NCI-H2171 treated with DMSO at 0.1 percent for 48 hours (cell line): Measurements from ENCODE around the gene SFXN5.
"Not testable (repeated sequence)": the region's sequence is repeated elsewhere in the genome, so short reads cannot be mapped to it uniquely, and the experiment has no call there.

ENCODE experiments used
- DNase-seq: peaks from one replicate; lab custom pipeline; 2025; lab: John Stamatoyannopoulos, UW

The SFXN5 gene

DNA sequence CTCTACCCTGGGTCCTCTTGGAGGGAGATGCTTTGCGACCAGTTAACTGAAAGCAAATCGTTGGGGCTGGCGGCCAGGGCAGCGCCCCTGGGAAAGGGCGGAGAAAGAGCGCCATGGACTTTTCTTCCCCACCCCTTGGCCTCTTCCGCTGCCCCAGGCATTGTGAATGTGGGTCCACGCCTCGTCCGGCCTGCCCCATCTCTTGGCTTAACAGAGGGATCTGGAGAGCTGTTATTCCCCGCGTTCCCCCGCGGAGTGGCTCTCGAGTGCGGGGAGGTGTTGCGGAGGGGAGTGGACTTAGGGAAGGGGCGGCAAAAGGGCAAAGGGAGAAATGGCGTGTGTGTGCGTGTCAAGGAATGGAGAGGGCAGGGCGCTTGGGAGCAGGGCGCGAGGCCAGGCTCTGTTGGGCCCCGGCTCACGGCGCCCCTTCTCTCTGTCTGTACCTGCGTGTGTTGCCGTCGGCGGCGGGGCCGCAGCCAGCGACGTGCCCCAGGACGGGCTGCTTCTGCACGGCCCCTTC is 147.6 kb downstream of the SFXN5 start:
- DNase-seq: no peak

DNA sequence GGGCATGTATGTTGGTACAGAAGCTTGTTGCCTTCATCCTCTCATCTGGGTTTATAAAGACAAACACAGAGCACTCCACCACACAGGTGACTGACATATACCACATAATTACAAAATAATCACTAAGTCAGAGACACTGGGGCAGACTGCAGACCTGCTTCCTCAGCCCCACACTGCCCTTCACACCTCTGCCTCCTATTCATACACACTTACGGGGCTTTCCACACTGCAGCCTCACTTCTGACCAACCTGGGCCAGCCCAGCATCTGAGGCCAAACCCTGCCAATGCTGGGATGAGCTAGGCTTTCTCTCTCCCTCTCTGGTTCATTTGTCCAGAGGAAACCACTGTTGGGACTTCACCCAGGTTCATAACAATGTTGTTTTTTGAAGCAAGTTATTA is 149.7 kb downstream of the SFXN5 start:
- no peak for DNase-seq

DNA sequence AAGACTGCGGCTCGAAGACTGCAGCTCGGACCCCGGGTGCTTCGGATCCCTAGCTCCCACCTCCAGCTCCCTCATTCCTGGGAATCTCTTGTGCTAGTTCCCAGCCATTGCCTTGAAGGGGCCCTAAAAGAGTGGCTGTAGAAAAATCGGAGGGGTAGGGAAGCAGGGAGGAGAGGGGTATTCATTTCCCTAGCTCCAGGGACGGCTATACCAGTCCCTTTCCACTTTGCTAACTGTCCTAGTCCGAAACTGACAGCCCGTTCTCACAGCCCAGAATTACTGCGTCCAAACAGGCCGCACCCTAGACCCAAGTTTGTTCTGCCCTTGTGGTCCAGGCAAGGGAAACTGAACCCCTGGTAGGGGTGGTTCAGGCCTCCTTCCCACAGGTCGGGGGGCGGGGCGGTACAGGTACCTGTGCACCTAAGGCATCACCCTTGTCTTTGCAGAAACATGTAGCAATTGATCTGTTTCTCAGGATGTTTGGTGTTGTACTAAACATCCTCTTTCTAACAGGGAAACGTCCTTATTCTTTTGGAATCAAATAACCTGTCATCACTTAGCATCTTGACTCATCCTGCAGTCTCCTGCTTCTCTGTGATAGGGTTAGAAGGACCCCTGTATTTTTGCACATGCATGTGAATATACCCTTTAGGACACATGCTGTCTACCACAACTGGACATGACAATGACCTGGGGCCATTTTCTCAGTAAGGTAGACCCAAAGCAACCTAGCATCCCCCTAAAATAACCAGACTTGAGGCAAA is 150.2 kb downstream of the SFXN5 start:
- no peak for DNase-seq

DNA sequence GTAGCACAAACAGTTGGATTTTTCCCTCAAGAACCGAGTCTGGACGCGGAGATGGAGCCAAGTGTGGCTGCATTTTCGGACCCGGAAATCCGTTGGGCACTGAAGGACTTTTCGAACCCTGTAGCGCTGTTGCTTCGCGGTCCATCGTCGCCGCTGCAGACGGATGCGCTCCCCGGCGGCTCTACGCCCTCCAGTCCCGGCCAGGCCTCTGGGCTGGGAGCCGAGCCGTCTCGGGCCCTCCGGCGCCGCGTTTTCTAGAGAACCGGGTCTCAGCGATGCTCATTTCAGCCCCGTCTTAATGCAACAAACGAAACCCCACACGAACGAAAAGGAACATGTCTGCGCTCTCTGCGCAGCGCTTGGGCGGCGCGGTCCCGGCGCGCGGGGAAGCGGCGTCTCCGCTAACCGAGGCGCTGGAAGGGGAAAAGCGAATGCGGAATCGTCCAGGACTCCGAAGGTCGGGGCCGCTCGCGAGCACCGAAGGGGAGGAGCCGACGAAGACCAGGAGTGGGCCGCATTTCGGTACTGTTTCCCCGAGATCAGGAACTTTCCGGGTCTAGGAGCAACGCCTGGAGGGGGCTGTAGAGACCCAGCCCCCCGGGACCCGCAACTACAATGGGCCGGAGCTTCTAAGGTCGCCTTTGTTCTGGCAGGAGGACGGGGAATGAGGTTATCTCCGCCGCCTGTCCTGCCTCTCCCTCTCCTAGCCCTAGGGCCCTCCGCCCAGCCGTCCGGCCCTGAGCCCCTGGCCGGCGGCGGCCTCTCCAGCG is 151.0 kb downstream of the SFXN5 start:
- no peak for DNase-seq

DNA sequence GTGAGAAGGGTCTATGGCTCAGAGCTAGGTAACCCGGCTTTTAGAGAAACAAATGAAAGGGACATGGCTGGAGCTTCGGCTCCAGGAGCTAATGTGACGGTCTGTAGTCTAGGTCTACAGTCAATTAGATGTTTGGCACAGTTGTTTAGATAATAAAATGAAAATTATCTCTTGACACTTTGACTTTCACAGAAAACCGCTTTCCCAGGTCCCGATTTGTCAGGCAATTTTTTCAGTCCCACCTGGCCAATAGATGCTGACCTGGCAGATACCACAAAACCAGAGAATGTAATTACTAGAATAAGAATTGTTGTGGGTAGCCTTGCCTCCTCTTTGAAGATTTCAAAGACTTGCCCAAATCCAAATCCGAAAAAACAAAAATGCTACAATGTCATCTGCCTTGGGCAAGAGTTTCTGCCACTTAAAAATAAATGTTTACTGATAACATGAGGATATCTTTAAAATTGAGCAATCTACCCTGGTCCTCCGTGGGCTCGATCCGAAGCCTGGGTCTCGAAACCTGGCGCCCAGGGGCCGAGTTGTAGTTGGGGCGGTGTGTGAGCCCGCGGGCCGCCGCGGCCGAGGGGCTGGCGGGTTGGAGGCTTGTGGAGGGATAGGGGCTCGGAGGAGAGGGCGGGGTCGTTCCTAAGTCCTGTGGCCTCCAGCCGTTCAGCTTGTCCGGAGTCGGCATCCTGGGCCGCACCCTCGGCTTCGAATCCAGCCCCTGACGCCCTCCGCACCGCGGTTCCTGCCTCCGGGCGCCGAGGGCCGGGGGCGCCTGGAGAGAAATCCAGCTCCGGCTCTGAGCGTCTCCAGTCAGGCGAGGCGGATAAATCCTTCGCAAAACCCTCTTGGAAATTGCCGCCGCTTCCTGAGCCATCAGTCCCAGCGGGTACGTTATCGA is 151.8 kb downstream of the SFXN5 start:
- DNase-seq: no peak

DNA sequence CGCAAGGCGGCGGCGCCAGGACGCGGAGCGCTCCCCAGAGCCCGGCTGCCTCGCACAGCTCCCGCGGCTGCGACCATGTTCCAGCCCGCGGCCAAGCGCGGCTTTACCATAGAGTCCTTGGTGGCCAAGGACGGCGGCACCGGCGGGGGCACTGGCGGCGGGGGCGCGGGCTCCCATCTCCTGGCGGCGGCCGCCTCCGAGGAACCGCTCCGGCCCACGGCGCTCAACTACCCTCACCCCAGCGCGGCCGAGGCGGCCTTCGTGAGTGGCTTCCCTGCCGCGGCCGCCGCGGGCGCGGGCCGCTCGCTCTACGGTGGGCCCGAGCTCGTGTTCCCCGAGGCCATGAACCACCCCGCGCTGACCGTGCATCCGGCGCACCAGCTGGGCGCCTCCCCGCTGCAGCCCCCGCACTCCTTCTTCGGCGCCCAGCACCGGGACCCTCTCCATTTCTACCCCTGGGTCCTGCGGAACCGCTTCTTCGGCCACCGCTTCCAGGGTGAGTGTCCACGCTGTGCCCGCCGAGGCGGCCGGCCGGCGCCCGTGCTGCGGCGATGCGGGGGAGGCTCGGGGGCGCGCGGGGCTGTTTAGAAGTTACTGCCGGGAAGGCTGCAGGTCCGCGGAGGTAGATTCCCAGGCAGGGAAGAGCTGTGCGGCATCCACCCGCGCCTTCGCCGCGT is 153.5 kb downstream of the SFXN5 start:
- DNase-seq: peak; percentile 41

DNA sequence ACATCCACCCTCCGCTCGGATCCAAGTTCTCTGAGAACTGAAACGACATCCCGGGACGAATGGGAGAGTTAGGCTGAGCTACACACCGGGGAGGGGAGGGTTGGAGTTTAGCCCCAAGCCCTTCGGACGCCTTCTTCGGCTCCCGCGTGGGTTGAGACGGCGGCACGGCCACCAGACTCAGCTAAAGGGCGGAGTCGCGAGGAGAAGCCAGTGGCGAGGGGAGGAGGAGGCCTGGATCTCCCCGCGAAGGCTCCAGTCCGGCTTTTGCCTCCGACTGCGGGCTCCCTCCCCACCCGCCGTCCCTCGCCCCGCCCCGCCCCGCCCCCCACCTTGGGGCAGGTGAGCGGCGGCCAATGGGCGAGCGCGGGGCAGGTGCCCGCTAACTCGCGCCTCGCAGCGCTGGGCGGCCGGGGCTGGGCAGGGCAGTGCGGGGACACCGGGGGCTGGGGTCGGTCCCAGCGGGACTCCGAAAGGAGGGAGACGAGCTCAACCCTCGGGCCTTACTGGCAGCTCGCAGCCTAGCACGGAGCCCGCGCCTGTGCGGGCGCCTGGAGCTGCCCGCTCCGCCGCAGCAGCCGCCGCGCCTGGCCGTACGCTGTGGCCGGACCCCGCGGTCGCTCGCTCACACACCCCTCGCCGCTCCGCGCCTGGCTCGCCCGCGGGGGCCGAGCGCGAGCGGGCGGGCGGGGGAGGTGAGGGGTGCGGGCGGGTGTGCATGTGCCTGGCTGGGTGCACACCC is 154.2 kb downstream of the SFXN5 start, which contains the start of gene EMX1:
Gene EMX1, plus strand, starts transcription at position 382 of the 739 bp plus-strand sequence. Its CDS starts 334 bp downstream, at position 716.
- peak; percentile 86 for DNase-seq

DNA sequence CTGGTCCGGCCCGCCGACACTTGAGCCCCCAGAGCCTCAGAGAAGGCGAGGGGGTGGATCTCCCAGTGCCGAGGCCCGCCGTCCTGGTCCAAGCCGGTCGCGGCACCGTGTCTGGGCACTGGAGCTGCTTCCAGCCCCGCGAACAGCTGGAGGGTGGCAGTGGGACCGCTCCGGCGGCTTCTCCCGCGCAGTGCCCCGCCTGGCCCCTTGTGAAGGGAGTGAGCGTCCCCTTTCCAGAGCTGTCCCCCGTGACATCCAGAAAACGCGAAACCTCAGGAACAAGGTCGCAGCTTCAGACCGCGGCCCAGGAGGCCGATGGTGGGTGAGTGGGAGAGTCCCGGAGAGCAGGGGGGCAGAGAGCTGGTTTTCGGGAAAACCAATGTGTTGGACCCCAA is 154.8 kb downstream of the SFXN5 start:
- no peak for DNase-seq

DNA sequence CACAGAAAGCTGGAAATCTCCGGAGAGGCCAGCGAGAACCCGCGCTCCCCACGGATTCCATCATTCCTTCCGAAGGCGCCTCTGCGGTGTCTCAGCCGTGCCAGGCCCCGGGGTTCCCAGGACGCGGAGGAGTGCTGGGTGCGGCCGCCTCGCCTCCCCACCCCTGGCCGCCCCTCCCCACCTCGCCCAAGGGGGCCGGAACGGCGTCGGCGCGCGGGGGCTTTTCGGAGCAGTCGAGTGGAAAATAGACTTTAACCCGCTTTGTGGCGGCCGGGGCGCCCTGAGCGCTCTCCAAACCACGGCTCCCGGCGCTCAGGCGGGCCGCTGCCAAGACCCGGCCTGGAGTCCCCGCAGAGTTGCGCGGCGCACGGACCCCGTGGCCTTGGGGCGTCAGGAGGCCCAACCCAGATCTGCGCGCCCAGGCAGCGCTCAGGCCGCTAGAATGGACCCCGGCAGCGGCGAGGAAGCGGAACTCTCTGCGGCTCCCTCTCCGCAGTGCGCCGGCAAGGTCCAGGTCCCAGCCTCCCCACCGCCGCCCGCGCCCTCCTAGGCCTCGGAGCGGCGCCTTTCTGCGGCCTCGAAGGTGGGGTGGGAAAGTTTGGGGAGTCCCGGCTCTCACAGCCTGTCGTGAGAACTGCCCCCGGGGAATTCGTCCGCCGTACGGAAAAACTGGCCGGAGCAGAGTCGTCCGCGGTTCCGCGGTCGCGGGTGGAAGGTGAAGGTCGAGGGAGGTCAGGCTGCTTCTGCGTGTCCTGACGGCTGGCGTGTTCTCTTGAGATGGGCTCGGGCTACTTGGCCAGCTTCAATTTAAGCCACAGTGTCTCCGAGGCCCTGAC is 155.4 kb downstream of the SFXN5 start:
- peak; percentile 74 for DNase-seq

DNA sequence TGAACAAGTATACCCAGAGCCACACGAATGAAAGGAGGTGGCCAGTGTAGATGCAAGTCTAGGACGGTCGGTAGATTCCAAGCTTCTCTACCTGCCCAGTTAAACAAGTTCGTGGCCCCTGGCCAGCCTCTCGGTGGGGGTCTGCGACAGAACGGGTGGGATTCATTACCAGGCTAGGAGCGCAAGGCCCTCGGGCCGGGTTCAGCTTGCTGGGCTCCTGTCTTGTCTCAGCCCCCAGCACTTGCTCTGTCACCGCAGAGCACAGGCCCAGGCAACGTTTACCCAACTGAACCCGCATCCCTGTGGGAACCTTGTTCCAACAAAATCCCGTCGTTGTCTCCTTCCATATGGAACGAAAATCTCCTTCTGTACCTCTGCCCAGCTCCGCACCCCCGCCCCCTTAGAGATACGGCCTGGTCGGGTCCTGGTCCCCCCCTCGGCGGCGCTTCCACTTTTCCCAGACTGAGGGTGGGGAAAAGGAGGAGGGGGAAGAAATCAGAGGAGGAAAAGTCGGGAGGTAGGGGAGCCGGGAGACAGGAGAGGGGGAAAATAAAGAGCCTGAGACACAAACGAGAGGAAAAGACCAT is 156.1 kb downstream of the SFXN5 start:
- DNase-seq: no peak

DNA sequence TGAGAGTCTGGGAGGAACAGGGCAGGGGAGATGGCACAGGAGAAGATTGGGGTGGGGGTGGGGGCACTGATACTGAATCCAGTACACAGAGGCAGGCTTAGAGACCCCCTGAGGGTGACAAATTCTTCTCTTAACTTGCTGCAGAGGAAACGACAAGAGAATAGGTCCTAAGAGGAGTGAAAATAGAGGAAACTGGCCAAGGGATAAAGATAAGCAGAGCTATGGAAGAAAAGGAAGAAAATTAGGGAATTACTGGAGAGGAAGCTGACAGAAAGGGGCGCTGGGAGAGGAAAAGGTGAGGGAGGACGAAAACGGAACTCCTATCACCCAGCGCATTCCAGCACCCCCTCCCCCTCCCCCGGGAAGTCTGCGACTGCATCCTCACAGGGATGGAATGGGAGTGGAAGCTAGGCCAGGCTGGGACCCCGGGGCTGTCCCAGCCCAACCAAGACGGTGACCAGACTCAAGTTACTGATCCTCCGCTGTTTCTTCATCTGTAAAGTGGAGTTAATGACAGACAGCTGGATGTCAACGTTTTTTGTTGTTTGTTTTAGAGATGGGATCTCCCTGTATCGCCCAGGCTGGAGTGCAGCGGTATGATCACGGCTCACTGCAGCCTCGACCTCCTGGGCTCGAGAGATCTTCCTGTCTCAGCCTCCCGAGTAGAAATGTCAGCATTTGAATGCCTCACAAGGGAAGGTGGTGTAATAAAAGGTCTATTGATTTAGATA is 156.8 kb downstream of the SFXN5 start:
- DNase-seq: no peak

DNA sequence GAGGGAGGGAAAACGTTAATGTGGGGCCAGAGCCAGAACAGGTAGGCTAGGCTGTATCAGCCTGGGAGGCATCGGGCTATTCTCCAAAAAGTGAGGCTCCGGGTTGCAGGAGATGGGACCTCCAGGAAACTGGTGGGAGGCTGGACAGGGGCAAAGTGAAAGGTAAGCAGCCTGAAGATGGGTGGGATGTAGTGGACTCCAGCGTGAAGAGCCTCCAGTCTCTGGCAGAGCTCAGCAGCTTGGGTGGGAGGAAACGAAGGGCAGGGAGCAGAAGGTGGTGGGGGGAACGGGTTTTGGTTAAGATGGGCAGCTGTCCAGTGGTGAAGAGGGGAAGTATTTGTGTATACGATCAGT is 157.3 kb downstream of the SFXN5 start:
- no peak for DNase-seq

DNA sequence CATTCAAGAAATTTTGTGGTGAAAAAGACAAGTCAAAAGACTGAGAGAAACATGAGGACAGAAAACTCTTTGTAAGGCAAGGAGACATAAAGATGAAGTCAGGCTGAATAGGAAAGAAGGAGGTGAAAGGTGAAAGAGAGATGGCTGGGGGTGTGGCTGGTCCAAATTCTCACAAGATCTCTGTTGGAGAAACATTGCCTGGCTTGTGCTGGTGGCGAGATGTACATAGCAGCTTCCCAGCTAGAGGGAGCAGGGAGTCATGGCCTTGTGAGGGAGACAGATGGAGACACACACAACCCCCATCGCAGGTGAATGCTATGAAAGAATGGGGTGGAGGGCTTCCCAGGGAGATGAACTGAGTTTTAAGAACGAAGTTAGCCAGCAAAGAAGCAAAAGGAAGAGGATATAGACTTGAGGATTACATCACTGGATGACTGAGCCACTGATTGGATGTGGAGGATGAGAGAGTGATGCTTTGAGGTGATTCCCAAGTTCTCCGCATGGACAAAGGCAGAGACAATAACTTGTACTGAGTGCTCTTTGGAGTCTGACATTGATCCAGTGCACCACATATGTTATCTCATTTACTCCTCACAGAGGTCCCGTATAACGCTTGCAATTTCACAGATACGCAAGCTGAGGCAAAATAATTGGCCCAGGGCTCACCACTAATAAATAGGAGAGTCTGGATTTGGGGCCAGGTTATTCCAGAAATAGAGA is 157.9 kb downstream of the SFXN5 start:
- peak; percentile 43 for DNase-seq

DNA sequence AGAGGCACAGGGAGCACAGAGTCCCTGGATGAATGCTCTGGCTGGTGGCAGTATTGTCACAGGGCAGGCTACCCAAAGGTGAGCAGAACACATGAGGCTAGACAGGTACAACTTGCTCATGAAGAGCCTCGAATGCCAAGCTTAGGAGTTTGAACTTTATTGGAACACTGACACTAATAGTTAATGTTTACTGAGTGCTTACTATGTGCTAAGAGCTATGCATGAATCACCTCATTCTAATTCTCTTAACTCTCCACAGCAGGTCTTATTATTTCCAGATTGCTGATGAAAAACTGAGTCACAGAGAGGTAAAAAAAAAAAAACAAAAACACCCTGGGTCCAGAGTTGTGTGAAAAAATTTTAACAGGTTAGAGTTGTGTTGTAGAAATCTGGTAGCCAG is 160.3 kb downstream of the SFXN5 start:
- no peak for DNase-seq

DNA sequence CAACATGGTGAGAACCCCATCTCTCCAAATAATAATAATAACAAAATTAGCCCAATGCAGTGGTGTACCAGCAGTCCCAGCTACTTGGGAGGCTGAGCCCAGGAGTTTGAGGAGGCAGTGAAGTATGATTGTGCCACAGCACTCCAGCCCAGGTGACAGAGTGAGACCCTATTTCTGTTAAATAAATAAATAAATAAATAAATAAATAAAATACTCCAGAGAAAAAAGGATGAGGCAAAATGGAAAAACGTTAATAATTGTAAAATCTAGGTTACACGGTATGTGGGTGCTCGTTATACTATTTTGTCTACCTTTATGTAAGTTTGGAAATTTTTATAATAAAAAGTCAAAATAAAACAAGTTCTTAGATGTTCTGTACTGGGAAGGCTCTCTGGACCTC is 162.8 kb downstream of the SFXN5 start:
- DNase-seq: no peak

DNA sequence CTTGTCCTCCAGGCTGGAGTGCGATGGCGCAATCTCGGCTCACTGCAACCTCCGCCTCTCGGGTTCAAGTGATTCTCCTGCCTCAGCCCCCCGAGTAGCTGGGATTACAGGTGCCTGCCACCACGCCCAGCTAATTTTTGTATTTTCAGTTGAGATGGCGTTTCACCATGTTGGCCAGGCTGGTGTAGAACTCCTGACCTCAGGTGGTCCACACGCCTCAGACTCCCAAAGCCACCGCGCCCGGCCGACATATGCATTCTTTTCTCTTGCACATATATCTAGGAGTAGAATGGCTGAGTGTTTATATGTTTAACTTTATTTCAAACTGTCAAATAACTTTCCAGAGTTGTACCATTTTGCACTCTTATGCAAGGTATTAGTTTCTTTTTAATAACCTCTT is 164.1 kb downstream of the SFXN5 start:
- DNase-seq: not testable (repeated sequence)

DNA sequence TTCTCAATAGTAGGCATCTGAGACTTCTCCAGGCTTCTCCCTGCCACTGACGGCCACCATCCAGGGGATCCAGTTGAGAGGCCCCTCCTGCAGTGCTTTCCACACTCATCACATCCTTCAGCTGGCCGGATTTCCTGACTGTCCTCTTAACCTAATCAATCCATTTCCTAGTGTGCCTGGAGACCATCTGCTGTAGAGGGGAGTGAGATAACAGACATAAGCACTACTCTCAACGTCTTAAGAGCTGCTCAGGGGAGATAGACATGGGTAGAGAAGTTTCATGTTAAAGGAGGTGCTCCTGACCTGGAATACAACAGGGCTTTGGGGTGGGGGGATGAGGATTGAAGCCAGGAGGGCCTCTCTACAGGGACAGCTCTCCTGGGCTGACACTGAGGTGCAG is 170.1 kb downstream of the SFXN5 start:
- no peak for DNase-seq

DNA sequence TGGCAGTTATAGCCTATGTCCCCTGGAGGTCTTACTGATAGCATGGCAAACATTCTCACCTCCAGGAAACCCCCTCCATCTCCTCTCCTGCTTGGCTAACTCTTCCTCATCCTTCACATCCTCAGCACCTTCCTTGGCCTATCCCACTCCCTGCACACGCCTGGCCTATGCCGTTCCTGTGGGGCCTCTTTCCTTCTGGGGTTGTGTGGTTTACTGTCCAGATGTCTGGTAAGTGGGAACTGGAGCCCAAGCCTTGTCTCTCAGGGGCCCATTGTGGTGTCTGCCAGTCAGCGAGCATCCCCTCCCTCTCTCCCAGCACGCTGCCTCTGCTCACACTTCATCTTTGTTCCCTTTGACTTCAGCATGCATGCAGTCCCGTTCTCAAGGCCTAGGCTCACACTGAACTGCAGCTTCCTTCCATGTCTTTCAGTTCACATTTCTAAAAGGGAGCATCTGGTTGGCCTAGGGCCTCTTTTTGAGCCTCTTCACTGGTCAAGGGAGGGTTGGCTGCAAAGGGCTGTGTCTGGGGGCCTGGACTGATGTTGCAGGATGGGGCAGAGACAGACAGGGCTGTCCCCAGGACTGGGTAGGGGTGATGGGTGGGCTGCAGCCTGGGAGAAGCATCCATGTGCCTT is 171.2 kb downstream of the SFXN5 start:
- DNase-seq: no peak
